Mesodermal cell (in vitro differentiated cells): Measurements from ENCODE around the gene GOT2.
"Not testable (repeated sequence)": the region's sequence is repeated elsewhere in the genome, so short reads cannot be mapped to it uniquely, and the experiment has no call there.

Source experiments
- H3K27ac ChIP-seq: 2 replicates; pipeline ENCODE4 v1.7.0; 2013; ENCODE audit warnings: mild to moderate bottlenecking, low read depth, low read length, moderate library complexity; ENCODE audit not compliant: severe bottlenecking
- H3K36me3 ChIP-seq: 2 replicates; pipeline ENCODE4 v1.7.1; 2013; ENCODE audit warnings: mild to moderate bottlenecking, low read length, moderate library complexity; ENCODE audit not compliant: control insufficient read depth, insufficient read depth
- H3K4me1 ChIP-seq: one replicate; pipeline ENCODE4 v1.7.1; 2013; ENCODE audit warnings: mild to moderate bottlenecking, low read length; ENCODE audit not compliant: insufficient read depth, control insufficient read depth, poor library complexity, severe bottlenecking
- H3K4me3 ChIP-seq: 2 replicates; pipeline ENCODE4 v1.7.0; 2013; ENCODE audit warnings: low read length, control low read depth, mild to moderate bottlenecking; ENCODE audit not compliant: insufficient read depth, poor library complexity, severe bottlenecking; ENCODE audit errors: extremely low read depth
- H3K9me3 ChIP-seq: 2 replicates; pipeline ENCODE4 v1.7.1; 2013; ENCODE audit warnings: mild to moderate bottlenecking, low read length, moderate library complexity; ENCODE audit not compliant: control insufficient read depth
- WGBS, 2 experiments: methylation state at CpG; one replicate each; pipeline ENCODE4 v1.1.5; 2013; ENCODE audit warnings: missing lambda C conversion rate in 2 of 2; ENCODE audit not compliant: insufficient coverage in 2 of 2; 5-methylcytosine and 5-hydroxymethylcytosine counted together

The GOT2 gene

GRCh38 chr16:58741166-58741565 lies 7.0 kb upstream of the GOT2 start:
- Histone ChIP-seq H3K4me1 (no peaks in the 10 kb centered on the region), H3K36me3 (no peaks in the 10 kb centered on the region), H3K27ac (no peak overlapping the region), H3K4me3 (no peak overlapping the region), H3K9me3 (no peaks in the 10 kb centered on the region)
- WGBS, 2 experiments, result 100% methylated on average over 3 of the region's 3 CpGs; no CpG with 5 or more reads in 1 of the 2 experiments

GRCh38 chr16:58738672-58739296 lies 4.7 kb upstream of the GOT2 start:
- H3K36me3 ChIP-seq, result no peaks in the 10 kb centered on the region
- 85 to 86% methylated on average over 3 to 5 of the region's 5 CpGs for WGBS, 2 experiments

GRCh38 chr16:58736341-58736740 lies 2.2 kb upstream of the GOT2 start:
- not testable (repeated sequence) for H3K4me3 ChIP-seq, H3K27ac ChIP-seq, H3K9me3 ChIP-seq, H3K4me1 ChIP-seq, H3K36me3 ChIP-seq
- 79 to 96% methylated on average over 1 to 3 of the region's 3 CpGs for WGBS, 2 experiments

More at GRCh38 chr16:58738672-58739296, 4.7 kb upstream of the GOT2 start:
- no peak overlapping the region for H3K27ac ChIP-seq
- no peaks in the 10 kb centered on the region for H3K4me1 ChIP-seq
- H3K9me3 ChIP-seq, result no peaks in the 10 kb centered on the region
- H3K4me3 ChIP-seq, result no peak overlapping the region

- H3K36me3 ChIP-seq, result peaks cover 5% of the 10 kb centered on the region
- H3K27ac ChIP-seq, result peak overlapping the region; percentile 53
- 33 to 61% methylated on average over 1 to 3 of the region's 8 CpGs for WGBS, 2 experiments
- peak overlapping the region; percentile 95 for H3K4me3 ChIP-seq
- H3K9me3 ChIP-seq, result no peaks in the 10 kb centered on the region
- H3K4me1 ChIP-seq, result peaks cover 5% of the 10 kb centered on the region
Measured at GRCh38 chr16:58734459-58734787, 307 bp upstream of the GOT2 start.

GRCh38 chr16:58733248-58733670 lies 857 bp downstream of the GOT2 start:
- H3K4me3 ChIP-seq, result peak overlapping the region; percentile 95
- peaks cover 13% of the 10 kb centered on the region for H3K36me3 ChIP-seq
- H3K4me1 ChIP-seq, result peaks cover 5% of the 10 kb centered on the region
- no peak overlapping the region for H3K27ac ChIP-seq
- WGBS, 2 experiments, result 4 to 6% methylated on average over 17 to 18 of the region's 23 CpGs
- no peaks in the 10 kb centered on the region for H3K9me3 ChIP-seq

GRCh38 chr16:58732545-58733247 lies 1.4 kb downstream of the GOT2 start:
- 49 to 59% methylated on average over 5 to 7 of the region's 9 CpGs for WGBS, 2 experiments

DNA sequence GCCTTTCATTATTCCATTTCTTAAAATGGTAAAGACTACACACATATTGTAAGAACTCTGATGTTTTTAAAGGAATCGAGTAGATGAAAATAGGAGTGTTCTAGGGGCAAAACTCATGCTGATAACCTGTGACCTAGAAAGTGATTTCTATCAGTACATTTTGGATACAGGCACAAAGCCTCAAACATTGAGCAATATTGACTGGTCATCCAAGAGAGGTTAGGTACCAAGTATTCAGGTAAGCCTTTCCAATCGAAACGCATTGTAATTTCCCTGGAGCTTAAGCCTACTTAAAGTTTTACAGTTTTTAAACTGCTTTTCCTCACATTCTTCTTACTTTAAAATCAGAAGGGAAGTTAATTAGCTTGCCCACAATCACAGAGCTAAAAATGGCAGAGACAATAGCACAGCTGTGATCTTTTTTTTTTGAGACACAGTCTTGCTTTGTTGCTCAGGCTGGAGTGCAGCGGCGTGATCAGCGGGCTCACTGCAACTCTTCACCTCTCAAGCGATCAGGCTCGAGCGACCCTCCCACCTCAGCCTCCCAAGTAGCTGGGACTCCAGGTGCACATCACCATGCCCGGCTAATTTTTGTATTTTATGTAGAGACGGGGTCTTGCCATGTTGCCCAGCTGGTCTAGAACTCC lies 3.3 kb downstream of the GOT2 start:
- no peak overlapping the region for H3K4me3 ChIP-seq
- 94 to 97% methylated on average over 6 to 9 of the region's 11 CpGs for WGBS, 2 experiments

More at GRCh38 chr16:58732545-58733247, 1.4 kb downstream of the GOT2 start:
- Histone ChIP-seq H3K27ac (no peak overlapping the region), H3K36me3 (peaks cover 16% of the 10 kb centered on the region), H3K4me1 (peaks cover 5% of the 10 kb centered on the region), H3K4me3 (peak overlapping the region; percentile 95), H3K9me3 (no peaks in the 10 kb centered on the region)

GRCh38 chr16:58727796-58728568 lies 6.1 kb downstream of the GOT2 start:
- H3K4me3 ChIP-seq, result no peak overlapping the region
- H3K36me3 ChIP-seq, result peaks cover 32% of the 10 kb centered on the region
- no peaks in the 10 kb centered on the region for H3K9me3 ChIP-seq
- 91 to 94% methylated on average over 6 to 7 of the region's 9 CpGs for WGBS, 2 experiments
- H3K4me1 ChIP-seq, result peaks cover 5% of the 10 kb centered on the region
- no peak overlapping the region for H3K27ac ChIP-seq

More for the DNA sequence above, 3.3 kb downstream of the GOT2 start:
- Histone ChIP-seq H3K4me1 (peaks cover 5% of the 10 kb centered on the region), H3K27ac (no peak overlapping the region), H3K9me3 (no peaks in the 10 kb centered on the region), H3K36me3 (peaks cover 19% of the 10 kb centered on the region)

DNA sequence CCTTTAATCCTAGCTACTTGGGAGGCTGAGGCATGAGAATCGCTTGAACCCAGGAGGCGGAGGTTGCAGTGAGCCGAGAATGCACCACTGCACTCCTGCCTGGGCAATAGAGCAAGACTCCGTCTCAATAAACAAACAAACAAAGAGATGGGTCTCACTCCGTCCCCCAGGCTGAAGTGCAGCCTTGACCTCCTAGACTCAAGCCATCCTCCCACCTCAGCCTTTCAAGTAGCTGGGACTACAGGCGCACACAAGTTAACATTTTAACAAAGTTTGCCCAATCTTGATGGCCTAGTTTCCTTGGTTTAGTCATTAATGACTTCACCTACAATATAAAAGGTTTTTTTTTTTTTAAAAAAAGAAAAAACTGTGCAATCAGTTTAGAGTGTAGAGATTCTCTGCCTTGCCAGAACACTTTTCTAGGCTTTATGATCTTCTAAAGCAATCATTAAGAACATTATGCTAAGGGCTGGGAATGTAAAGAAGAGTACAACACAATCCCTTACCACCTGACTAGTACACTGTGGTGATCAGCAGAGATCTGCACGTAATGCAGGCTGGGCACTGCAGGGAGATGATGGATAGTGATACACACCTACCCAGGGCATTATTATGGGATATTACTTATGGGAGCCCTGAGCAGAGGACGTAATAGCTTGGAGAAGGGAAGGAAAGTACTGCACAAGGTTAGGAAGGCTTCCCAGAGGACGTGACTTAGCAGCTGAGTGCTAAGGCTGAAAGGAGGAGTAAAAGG lies 6.9 kb downstream of the GOT2 start:
- Histone ChIP-seq H3K4me1 (no peaks in the 10 kb centered on the region), H3K27ac (no peak overlapping the region), H3K9me3 (no peaks in the 10 kb centered on the region), H3K36me3 (peaks cover 40% of the 10 kb centered on the region), H3K4me3 (no peak overlapping the region)
- 88 to 92% methylated on average over 7 to 8 of the region's 9 CpGs for WGBS, 2 experiments

GRCh38 chr16:58723109-58723508 lies 11.0 kb downstream of the GOT2 start:
- Histone ChIP-seq H3K36me3 (peaks cover 63% of the 10 kb centered on the region), H3K9me3 (no peaks in the 10 kb centered on the region), H3K27ac (no peak overlapping the region), H3K4me1 (no peaks in the 10 kb centered on the region), H3K4me3 (no peak overlapping the region)
- WGBS, 2 experiments, result 54% methylated on average over 2 of the region's 3 CpGs; no CpG with 5 or more reads in 1 of the 2 experiments
